Immature natural killer cell (primary cell): ENCODE results near the gene MYRIP. TPM values are rescaled to one million over a fixed set of nuclear protein-coding genes. Genes with fewer than 3 reads are reported as not detected.
"Not testable (repeated sequence)": the region's sequence is repeated elsewhere in the genome, so short reads cannot be mapped to it uniquely, and the experiment has no call there.

Experiments used
- DNase-seq, 3 donors: peaks; one replicate each; pipeline ENCODE4 v3.0.0; 2022; ENCODE audit warnings: mixed read lengths in 1 of 3
- H3K27ac Mint-ChIP-seq, 6 donors: one replicate each; pipeline ENCODE4 v1.8.0; 2020; ENCODE audit warnings: mixed read lengths in 6 of 6, mild to moderate bottlenecking in 5 of 6, inconsistent platforms in 4 of 6, moderate library complexity in 3 of 6
- H3K27me3 Mint-ChIP-seq, 3 donors: one replicate each; pipeline ENCODE4 v1.8.0; 2020 to 2021; ENCODE audit warnings: low read depth in 3 of 3, mild to moderate bottlenecking in 3 of 3, mixed read lengths in 3 of 3, moderate library complexity in 3 of 3, inconsistent platforms in 1 of 3
- H3K36me3 Mint-ChIP-seq, 3 donors: one replicate each; pipeline ENCODE4 v1.8.0; 2020; ENCODE audit warnings: mixed read lengths in 3 of 3, inconsistent platforms in 2 of 3, mild to moderate bottlenecking in 2 of 3
- H3K4me1 Mint-ChIP-seq, 2 donors: one replicate each; pipeline ENCODE4 v1.8.0; 2020; ENCODE audit warnings: inconsistent platforms in 2 of 2, mild to moderate bottlenecking in 2 of 2, mixed read lengths in 2 of 2, moderate library complexity in 1 of 2
- H3K4me3 Mint-ChIP-seq, 5 donors: one replicate each; pipeline ENCODE4 v1.8.0; 2020; ENCODE audit warnings: mild to moderate bottlenecking in 5 of 5, mixed read lengths in 5 of 5, inconsistent platforms in 3 of 5, moderate library complexity in 3 of 5
- H3K9me3 Mint-ChIP-seq, 6 donors: one replicate each; pipeline ENCODE4 v1.8.0; 2020; ENCODE audit warnings: mild to moderate bottlenecking in 6 of 6, mixed read lengths in 6 of 6, inconsistent platforms in 4 of 6, moderate library complexity in 3 of 6
- polyA plus RNA-seq, 3 donors: library from polyadenylated mRNA; unstranded; fragments of 300-500 nt; fragmentation: Illumina TruSeq; gene quantifications; one replicate each; pipeline ENCODE4 v1.2.3, GENCODE V29; 2021

Gene MYRIP
- polyA plus RNA-seq, 3 donors from 2014 or later, result 0.06 TPM; not detected in 2

GRCh38 chr3:40053663-40054062 is 244.3 kb downstream of the MYRIP start:
- Mint-ChIP-seq H3K9me3 (peaks cover 0 to 2% (median 0%) of the 10 kb centered on the region in 6 donors), H3K4me1 (no peaks in the 10 kb centered on the region), H3K36me3 (no peaks in the 10 kb centered on the region), H3K27me3 (peaks cover 0 to 3% (median 2%) of the 10 kb centered on the region in 3 donors), H3K27ac (no peak overlapping the region), H3K4me3 (no peak overlapping the region)
- DNase-seq, result no peak

DNA sequence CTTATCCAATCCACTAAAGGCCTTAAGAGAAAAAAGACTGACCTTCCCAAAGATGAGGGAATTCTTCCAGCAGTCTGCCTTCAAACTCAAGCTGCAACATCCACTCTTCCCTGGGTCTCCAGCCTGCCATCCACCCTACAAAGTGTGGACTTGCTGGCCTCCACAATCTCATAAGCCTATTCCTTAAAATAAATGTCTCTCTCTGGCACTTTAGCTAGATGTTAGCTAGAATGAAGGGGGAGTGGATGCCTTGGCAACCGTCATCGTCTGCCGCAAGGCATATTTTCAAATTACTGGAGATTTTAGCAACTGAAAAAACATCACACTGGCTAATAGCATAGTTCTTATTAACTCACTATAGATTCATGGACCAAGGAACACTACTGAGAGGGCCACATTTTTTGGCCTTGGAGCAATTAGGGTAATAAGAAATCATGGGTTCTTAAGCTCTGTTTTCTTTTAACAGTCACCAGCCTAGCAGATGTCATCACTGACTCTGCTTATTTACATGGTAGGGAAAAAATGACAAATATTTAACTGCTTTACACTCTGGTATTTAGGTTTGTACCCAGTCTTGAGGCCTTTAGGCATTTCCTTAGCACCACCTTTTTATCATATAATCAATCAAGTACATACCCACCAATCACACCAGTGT is 245.3 kb downstream of the MYRIP start:
- no peak overlapping the region for H3K27ac Mint-ChIP-seq
- no peak for DNase-seq
- peaks cover 0 to 2% (median 0%) of the 10 kb centered on the region in 6 donors for H3K9me3 Mint-ChIP-seq
- H3K27me3 Mint-ChIP-seq, result peaks cover 0 to 4% (median 3%) of the 10 kb centered on the region in 3 donors
- H3K36me3 Mint-ChIP-seq, result no peaks in the 10 kb centered on the region
- H3K4me3 Mint-ChIP-seq, result no peak overlapping the region
- no peaks in the 10 kb centered on the region for H3K4me1 Mint-ChIP-seq

DNA sequence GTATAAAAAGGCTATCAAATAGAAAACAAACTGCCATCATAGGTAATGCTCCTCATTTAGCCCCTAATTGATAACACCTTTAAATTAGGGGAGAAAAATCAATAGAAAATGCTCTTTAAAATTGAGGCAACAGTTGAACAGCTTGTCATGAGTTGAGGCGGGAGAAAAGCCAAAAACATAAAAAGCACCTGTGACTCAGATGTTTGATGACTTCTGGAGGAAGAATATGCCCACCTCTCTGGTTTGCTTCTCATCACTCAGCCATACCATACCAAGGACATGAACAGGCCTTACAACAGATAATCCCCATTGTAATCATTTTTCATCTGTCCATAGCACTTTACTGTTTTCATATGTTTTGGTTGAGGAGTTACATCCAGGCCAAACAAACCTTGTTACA is 246.0 kb downstream of the MYRIP start:
- Mint-ChIP-seq H3K27me3 (peaks cover 0 to 4% (median 3%) of the 10 kb centered on the region in 3 donors), H3K27ac (no peak overlapping the region), H3K4me3 (no peak overlapping the region), H3K36me3 (no peaks in the 10 kb centered on the region), H3K9me3 (peaks cover 0 to 2% (median 0%) of the 10 kb centered on the region in 6 donors), H3K4me1 (no peaks in the 10 kb centered on the region)
- no peak for DNase-seq

DNA sequence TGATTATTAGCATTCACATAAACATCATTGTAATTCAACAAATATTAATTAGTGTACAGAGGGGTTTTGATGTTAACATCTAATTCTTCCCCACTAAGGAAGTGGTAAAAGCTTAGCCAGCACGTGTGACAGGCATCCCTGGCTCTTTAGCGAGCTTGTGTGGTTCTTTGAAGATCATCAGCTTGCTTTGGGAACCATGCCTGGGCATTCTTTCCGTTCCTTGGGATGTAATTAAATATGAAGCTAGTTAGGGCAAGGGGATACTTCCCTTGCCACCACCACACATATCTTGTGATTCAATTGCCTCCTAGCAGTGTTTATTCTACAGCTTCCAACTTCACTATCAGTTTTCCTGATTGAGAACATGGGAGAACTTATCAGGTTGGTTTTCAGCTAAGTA is 246.5 kb downstream of the MYRIP start:
- H3K27me3 Mint-ChIP-seq, result peaks cover 0 to 4% (median 3%) of the 10 kb centered on the region in 3 donors
- H3K4me3 Mint-ChIP-seq, result no peak overlapping the region
- no peaks in the 10 kb centered on the region for H3K36me3 Mint-ChIP-seq
- DNase-seq, result no peak
- H3K4me1 Mint-ChIP-seq, result no peaks in the 10 kb centered on the region
- peaks cover 0 to 2% (median 0%) of the 10 kb centered on the region in 6 donors for H3K9me3 Mint-ChIP-seq
- H3K27ac Mint-ChIP-seq, result no peak overlapping the region

- no peak for DNase-seq
- no peak overlapping the region for H3K4me3 Mint-ChIP-seq
- H3K27me3 Mint-ChIP-seq, result peaks cover 0 to 8% (median 2%) of the 10 kb centered on the region in 3 donors
- H3K9me3 Mint-ChIP-seq, result peaks cover 0 to 2% (median 0%) of the 10 kb centered on the region in 6 donors
- H3K27ac Mint-ChIP-seq, result no peak overlapping the region
- no peaks in the 10 kb centered on the region for H3K4me1 Mint-ChIP-seq
- no peaks in the 10 kb centered on the region for H3K36me3 Mint-ChIP-seq
These were observed 247.7 kb downstream of the MYRIP start for GRCh38 chr3:40057077-40057476.

DNA sequence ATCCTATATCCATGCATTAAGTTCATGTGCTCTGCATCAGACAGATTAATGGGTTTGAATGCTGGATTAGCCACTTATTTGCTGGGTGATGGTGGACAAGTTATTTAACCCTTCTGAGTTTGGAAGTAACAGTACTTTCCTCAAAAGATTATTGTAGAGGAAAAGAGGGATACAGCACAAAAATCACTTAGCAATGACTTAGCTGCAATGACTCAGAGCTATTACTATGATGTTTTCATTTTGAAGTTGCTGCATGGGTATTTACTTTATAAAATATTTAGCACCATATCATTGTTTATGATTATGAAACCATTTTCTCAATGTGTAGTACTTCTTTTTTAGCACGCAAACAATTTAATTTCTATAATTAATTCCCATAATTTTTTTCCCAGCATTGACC is 248.4 kb downstream of the MYRIP start:
- Mint-ChIP-seq H3K27ac (no peak overlapping the region), H3K27me3 (peaks cover 0 to 8% (median 2%) of the 10 kb centered on the region in 3 donors), H3K9me3 (peaks cover 0 to 2% (median 0%) of the 10 kb centered on the region in 6 donors), H3K36me3 (no peaks in the 10 kb centered on the region), H3K4me3 (no peak overlapping the region), H3K4me1 (no peaks in the 10 kb centered on the region)
- DNase-seq, result no peak

DNA sequence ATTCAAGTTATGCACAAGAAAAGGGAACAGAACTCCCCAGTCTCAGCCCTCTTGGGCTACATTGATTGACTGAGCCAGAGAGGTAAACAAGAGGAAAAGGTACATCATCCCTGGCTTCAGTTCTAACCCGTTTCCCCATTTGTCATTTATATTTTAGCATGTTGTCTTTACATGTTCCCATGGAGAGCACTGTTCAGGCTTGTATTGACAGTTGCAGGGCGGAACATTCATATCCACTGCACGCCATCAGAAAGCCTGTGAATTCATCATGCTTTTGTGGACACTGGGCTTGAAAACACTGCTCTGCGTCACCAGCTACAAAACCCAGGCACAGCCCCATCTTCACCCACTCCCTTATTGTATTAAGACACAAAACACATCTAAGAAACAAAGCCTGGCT is 259.2 kb downstream of the MYRIP start:
- H3K9me3 Mint-ChIP-seq, result peaks cover 0 to 3% (median 0%) of the 10 kb centered on the region in 6 donors
- H3K27ac Mint-ChIP-seq, result no peak overlapping the region
- H3K4me3 Mint-ChIP-seq, result no peak overlapping the region
- DNase-seq, result no peak
- H3K27me3 Mint-ChIP-seq, result peaks cover 1 to 4% (median 4%) of the 10 kb centered on the region in 3 donors
- H3K36me3 Mint-ChIP-seq, result no peaks in the 10 kb centered on the region
- H3K4me1 Mint-ChIP-seq, result no peaks in the 10 kb centered on the region

- Mint-ChIP-seq H3K36me3 (no peaks in the 10 kb centered on the region), H3K4me1 (no peaks in the 10 kb centered on the region), H3K9me3 (peaks cover 0 to 1% (median 0%) of the 10 kb centered on the region in 6 donors), H3K27me3 (peaks cover 0 to 7% (median 4%) of the 10 kb centered on the region in 3 donors), H3K4me3 (no peak overlapping the region), H3K27ac (no peak overlapping the region)
- no peak for DNase-seq
These were observed 261.4 kb downstream of the MYRIP start for GRCh38 chr3:40070816-40071215.

DNA sequence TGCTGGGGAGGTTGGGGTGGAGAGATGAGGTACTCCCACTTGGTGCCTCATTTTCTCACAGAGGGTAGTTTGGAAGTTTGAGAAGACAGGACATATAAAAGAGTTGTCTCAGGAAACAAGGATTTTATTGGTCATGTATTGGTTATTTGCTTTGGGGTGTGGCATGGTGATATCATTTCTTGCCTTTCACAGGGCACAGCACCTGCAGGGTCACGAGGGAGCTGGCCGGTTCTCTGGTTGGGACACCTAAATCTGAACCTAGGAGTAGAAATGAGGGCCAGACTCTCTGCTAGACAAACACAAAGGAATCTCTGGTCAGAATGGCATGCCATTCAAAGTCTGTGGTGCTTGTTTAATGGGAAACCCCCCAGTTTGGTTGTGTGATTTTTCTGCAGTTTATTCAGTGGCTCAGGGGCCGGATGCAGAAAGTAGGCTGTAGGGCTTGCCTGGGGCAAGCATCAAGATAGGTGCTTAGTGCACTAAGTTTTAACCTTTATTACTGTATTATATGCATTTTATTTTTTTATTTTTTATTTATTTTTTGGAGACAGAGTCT is 262.4 kb downstream of the MYRIP start:
- H3K27ac Mint-ChIP-seq, result no peak overlapping the region
- H3K27me3 Mint-ChIP-seq, result peaks cover 0 to 7% (median 4%) of the 10 kb centered on the region in 3 donors
- no peak for DNase-seq
- no peaks in the 10 kb centered on the region for H3K36me3 Mint-ChIP-seq
- H3K9me3 Mint-ChIP-seq, result peaks cover 0 to 1% (median 0%) of the 10 kb centered on the region in 6 donors
- H3K4me3 Mint-ChIP-seq, result no peak overlapping the region
- H3K4me1 Mint-ChIP-seq, result no peaks in the 10 kb centered on the region

GRCh38 chr3:40073310-40074007 is 264.1 kb downstream of the MYRIP start:
- no peak for DNase-seq
- Mint-ChIP-seq H3K36me3 (no peaks in the 10 kb centered on the region), H3K9me3 (peaks cover 0 to 1% (median 0%) of the 10 kb centered on the region in 6 donors), H3K27ac (no peak overlapping the region), H3K27me3 (peaks cover 0 to 7% (median 2%) of the 10 kb centered on the region in 3 donors), H3K4me3 (no peak overlapping the region), H3K4me1 (no peaks in the 10 kb centered on the region)

DNA sequence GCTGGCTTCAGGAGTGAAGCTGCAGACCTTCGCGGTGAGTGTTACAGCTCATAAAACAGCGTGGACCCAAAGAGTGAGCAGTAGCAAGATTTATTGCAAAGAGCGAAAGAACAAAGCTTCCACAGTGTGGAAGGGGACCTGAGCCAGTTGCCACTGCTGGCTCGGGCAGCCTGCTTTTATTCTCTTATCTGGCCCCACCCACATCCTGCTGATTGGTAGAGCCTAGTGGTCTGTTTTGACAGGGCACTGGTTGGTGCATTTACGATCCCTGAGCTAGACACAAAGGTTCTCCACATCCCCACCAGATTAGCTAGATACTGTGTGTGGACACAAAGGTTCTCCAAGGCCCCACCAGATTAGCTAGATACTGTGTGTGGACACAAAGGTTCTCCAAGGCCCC is 267.7 kb downstream of the MYRIP start:
- not testable (repeated sequence) for H3K27ac Mint-ChIP-seq, H3K4me1 Mint-ChIP-seq, DNase-seq, H3K36me3 Mint-ChIP-seq, H3K9me3 Mint-ChIP-seq, H3K27me3 Mint-ChIP-seq, H3K4me3 Mint-ChIP-seq

DNA sequence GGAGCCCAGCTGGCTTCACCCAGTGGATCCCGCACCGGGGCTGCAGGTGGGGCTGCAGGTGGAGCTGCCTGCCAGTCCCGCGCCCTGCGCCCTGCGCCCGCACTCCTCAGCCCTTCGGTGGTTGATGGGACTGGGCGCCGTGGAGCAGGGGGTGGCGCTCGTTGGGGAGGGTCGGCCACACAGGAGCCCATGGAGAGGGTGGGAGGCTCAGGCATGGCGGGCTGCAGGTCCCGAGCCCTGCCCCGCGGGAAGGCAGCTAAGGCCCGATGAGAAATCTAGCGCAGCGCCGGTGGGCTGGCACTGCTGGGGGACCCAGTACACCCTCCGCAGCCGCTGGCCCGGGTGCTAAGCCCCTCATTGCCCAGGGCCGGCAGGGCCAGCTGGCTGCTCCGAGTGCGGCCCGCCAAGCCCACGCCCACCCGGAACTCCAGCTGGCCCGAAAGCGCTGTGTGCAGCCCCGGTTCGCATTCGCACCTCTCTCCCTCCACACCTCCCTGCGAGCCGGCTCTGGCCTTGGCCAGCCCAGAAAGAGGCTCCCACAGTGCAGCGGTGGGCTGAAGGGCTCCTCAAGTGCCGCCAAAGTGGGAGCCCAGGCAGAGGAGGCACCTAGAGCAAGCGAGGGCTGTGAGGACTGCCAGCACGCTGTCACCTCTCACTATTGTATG is 268.6 kb downstream of the MYRIP start:
- not testable (repeated sequence) for H3K4me1 Mint-ChIP-seq, H3K9me3 Mint-ChIP-seq, H3K4me3 Mint-ChIP-seq, DNase-seq, H3K36me3 Mint-ChIP-seq, H3K27ac Mint-ChIP-seq, H3K27me3 Mint-ChIP-seq

DNA sequence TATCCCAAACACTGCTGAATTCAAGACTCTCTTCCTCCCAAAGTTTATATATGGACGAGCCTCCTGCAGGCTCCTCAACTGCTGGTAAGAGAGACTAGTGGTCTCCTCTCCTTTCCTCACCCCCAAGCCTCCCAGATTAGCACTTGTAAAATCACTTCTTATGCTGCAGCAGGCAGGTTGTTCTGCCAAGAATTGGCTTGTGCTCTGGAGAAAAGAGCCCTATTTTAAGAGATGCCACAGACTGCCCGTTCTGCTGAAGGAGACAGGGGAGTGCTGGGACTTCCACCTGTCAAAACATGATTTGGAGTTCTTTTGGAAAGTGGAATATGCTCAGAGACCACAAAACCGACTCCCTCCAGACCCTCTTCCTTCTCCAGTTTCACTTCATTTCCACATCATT is 269.2 kb downstream of the MYRIP start:
- Mint-ChIP-seq H3K27ac (no peak overlapping the region), H3K4me1 (no peaks in the 10 kb centered on the region)

More for the DNA sequence above, 269.2 kb downstream of the MYRIP start:
- Mint-ChIP-seq H3K36me3 (no peaks in the 10 kb centered on the region), H3K27me3 (peaks cover 0 to 4% (median 0%) of the 10 kb centered on the region in 3 donors), H3K9me3 (peaks cover 0 to 6% (median 2%) of the 10 kb centered on the region in 6 donors), H3K4me3 (no peak overlapping the region)
- DNase-seq, result no peak
